ENCODE results near the gene TTR. TPM values are rescaled to one million over a fixed set of nuclear protein-coding genes. Genes with fewer than 3 reads are reported as not detected.
A peak's percentile ranks its signal among the peaks of the same experiment; 100 is the strongest.

Gene TTR
- total and polyA plus RNA-seq, 2 of the 13 experiments (the other 11 are each of a cell fraction or from before 2014, with no cell fraction given): 91.3 to 496 TPM

GRCh38 chr18:31565782-31566512 lies 25.7 kb upstream of the TTR start (continued):
- TF ChIP-seq PAXIP1 (CRISPR knock-in tag; conservative IDR thresholded peaks at IDR 0.05) (0 out of 2 replicates have a peak, but pooled peaks have one; percentile 37), ZNF567 (CRISPR knock-in tag; IDR thresholded peaks at IDR 0.05; ENCODE audit: borderline replicate concordance) (no peak), NFYC (CRISPR knock-in tag; IDR thresholded peaks at IDR 0.05) (no peak), GRHL1 (CRISPR knock-in tag; conservative IDR thresholded peaks at IDR 0.05) (no peak), ZSCAN12 (CRISPR knock-in tag; IDR thresholded peaks at IDR 0.05) (no peak), DMAP1 (CRISPR knock-in tag; IDR thresholded peaks at IDR 0.05) (0 out of 2 replicates have a peak, but pooled peaks have one; percentile 49), RCOR2 (CRISPR knock-in tag; IDR thresholded peaks at IDR 0.05) (no peak), ZFP91 (CRISPR knock-in tag; IDR thresholded peaks at IDR 0.05; ENCODE audit: borderline replicate concordance) (no peak), XBP1 (CRISPR knock-in tag; IDR thresholded peaks at IDR 0.05) (no peak), FOXM1 (CRISPR knock-in tag; IDR thresholded peaks at IDR 0.05) (no peak), ATRX (CRISPR knock-in tag; IDR thresholded peaks at IDR 0.05; ENCODE audit: borderline replicate concordance) (no peak), SOX5 (CRISPR knock-in tag; IDR thresholded peaks at IDR 0.05; ENCODE audit: borderline replicate concordance) (no peak), ZNF407 (CRISPR knock-in tag; IDR thresholded peaks at IDR 0.05; ENCODE audit: not compliant biosample characterization) (no peak), MED13 (CRISPR knock-in tag; IDR thresholded peaks at IDR 0.05) (no peak)

All from HepG2 (cell line).